IPS-NIHi11 (cell line): ENCODE measurements around the gene CCR4.
"Not testable (repeated sequence)": the region's sequence is repeated elsewhere in the genome, so short reads cannot be mapped to it uniquely, and the experiment has no call there.

Source experiments
- DNase-seq: peaks from one replicate; pipeline ENCODE4 v3.0.0; 2012; ENCODE audit warnings: mixed read lengths, low spot score

The CCR4 gene

GRCh38 chr3:32951410-32951811, at the start of gene CCR4:
Gene CCR4, plus strand, starts transcription at chr3:32951644. Its CDS starts 1,779 bp downstream, at chr3:32953423.
- DNase-seq = no peak

- DNase-seq = not testable (repeated sequence)
Observed at GRCh38 chr3:32902887-32903371, 48.5 kb upstream of the CCR4 start.

- no peak for DNase-seq
Observed at GRCh38 chr3:32903953-32904352, 47.5 kb upstream of the CCR4 start.

- no peak for DNase-seq
Observed at GRCh38 chr3:32909999-32910398, 41.4 kb upstream of the CCR4 start.

GRCh38 chr3:32910954-32911353, 40.5 kb upstream of the CCR4 start:
- DNase-seq = no peak

- no peak for DNase-seq
Observed at GRCh38 chr3:32912046-32912445, 39.4 kb upstream of the CCR4 start.

- no peak for DNase-seq
Observed at GRCh38 chr3:32913790-32914446, 37.5 kb upstream of the CCR4 start.

- DNase-seq = no peak
Observed at GRCh38 chr3:32919920-32920319, 31.5 kb upstream of the CCR4 start.

GRCh38 chr3:32922078-32922477, 29.4 kb upstream of the CCR4 start:
- no peak for DNase-seq

- DNase-seq = no peak
Observed at GRCh38 chr3:32930161-32930560, 21.3 kb upstream of the CCR4 start.

GRCh38 chr3:32931273-32931672, 20.2 kb upstream of the CCR4 start:
- not testable (repeated sequence) for DNase-seq

GRCh38 chr3:32934150-32934742, 17.2 kb upstream of the CCR4 start:
- DNase-seq = peak; percentile 33

- DNase-seq = no peak
Observed at GRCh38 chr3:32937331-32937730, 14.1 kb upstream of the CCR4 start.

GRCh38 chr3:32939531-32940284, 11.7 kb upstream of the CCR4 start:
- not testable (repeated sequence) for DNase-seq

- no peak for DNase-seq
Observed at GRCh38 chr3:32940726-32941125, 10.7 kb upstream of the CCR4 start.

GRCh38 chr3:32945136-32945535, 6.3 kb upstream of the CCR4 start:
- DNase-seq = no peak

- DNase-seq = not testable (repeated sequence)
Observed at GRCh38 chr3:32945598-32945997, 5.8 kb upstream of the CCR4 start.

GRCh38 chr3:32946973-32947788, 4.3 kb upstream of the CCR4 start:
- DNase-seq = no peak

- peak; percentile 72 for DNase-seq
Observed at GRCh38 chr3:32947789-32948238, 3.6 kb upstream of the CCR4 start.

- DNase-seq = no peak
Observed at GRCh38 chr3:32948625-32949445, 2.6 kb upstream of the CCR4 start.

- DNase-seq = no peak
Observed at GRCh38 chr3:32950516-32950915, 928 bp upstream of the CCR4 start.
